ENCODE measurements around the gene CLK3. TPM values are rescaled to one million over a fixed set of nuclear protein-coding genes. Genes with fewer than 3 reads are reported as not detected.

Gene CLK3
- total RNA-seq, 4 donors from 2014 or later, result 123 to 361 (median 213) TPM

DNA sequence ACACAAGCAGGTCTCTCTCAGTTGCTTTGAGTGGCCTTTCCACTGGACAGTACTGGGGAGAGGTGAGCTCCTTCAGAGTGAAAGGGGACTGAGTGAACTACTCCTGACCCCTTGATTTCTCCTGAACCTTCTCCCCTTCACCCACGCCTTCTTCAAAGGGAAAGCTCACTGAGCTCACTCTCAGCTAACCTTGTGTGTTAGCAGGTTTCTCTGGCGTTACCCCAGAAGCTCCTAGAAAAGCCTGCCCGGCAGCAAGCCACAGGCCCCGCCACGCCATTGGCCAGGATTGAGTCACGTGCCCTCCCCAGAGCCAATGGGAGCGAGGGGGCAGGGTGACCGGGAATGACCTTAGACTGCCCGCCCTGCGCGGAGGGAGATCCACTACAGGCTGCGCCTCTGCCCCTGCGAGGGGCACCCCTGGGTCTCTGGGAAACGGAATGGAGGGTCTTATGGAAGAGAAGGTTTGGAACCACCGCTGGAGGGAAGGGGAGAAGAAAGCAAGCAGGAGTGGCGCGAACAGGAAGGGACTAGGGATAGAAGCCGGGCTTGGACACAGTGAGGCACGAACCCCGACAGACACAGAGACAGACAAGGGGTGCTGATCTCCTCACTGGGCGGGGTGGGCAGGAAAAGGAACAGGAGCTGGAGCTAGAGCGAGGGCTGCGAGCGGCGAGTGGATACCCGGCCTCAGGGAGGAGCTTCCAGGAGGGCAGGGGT lies 17.4 kb upstream of the CLK3 start:
- Histone ChIP-seq H3K27ac (peak overlapping the region; percentile 76 to 84 (median 80)), H3K4me3 (peak overlapping the region; percentile 46 to 72 (median 63)), H3K27me3 (no peaks in the 10 kb centered on the region), H3K9me3 (no peaks in the 10 kb centered on the region), H3K36me3 (peaks cover 0 to 9% (median 0%) of the 10 kb centered on the region in 3 donors), H3K4me1 (peaks cover 0 to 18% (median 3%) of the 10 kb centered on the region in 4 donors)
- peak; percentile 95 to 98 (median 97) for DNase-seq
- TF ChIP-seq, protein P1, sequence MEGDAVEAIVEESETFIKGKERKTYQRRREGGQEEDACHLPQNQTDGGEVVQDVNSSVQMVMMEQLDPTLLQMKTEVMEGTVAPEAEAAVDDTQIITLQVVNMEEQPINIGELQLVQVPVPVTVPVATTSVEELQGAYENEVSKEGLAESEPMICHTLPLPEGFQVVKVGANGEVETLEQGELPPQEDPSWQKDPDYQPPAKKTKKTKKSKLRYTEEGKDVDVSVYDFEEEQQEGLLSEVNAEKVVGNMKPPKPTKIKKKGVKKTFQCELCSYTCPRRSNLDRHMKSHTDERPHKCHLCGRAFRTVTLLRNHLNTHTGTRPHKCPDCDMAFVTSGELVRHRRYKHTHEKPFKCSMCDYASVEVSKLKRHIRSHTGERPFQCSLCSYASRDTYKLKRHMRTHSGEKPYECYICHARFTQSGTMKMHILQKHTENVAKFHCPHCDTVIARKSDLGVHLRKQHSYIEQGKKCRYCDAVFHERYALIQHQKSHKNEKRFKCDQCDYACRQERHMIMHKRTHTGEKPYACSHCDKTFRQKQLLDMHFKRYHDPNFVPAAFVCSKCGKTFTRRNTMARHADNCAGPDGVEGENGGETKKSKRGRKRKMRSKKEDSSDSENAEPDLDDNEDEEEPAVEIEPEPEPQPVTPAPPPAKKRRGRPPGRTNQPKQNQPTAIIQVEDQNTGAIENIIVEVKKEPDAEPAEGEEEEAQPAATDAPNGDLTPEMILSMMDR (IDR thresholded peaks at IDR 0.05), result no peak
- peak; percentile 68 to 75 for TF ChIP-seq POLR2A (IDR thresholded peaks at IDR 0.05)

DNA sequence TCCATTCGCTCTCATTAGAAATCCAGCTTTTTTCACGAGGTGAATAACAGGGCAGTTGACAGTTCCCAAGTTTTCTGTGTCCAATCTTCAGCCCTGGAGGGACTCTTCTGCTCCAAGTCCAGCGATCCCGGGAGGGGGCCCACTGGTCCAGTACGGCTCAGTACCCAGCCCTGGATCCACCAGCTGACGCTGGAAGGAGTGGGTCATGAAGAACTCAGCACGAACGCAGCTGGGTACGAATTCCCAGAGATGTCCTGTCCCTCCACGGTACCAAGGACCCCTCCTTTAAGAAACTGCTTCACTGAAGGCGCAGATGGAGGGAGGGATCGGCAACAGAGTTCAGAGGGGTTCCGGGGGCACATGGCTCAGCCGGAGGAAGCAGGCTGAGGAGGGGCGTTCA lies 16.5 kb upstream of the CLK3 start:
- Histone ChIP-seq H3K9me3 (no peaks in the 10 kb centered on the region), H3K27ac (peak overlapping the region in 3 of 4 donors; percentile 80 to 84 (median 81)), H3K27me3 (no peaks in the 10 kb centered on the region), H3K36me3 (no peaks in the 10 kb centered on the region), H3K4me1 (peaks cover 0 to 18% (median 3%) of the 10 kb centered on the region in 4 donors), H3K4me3 (peak overlapping the region in 3 of 4 donors; percentile 61 to 72 (median 65))
- no peak for TF ChIP-seq POLR2A (IDR thresholded peaks at IDR 0.05)
- TF ChIP-seq, protein P1 (IDR thresholded peaks at IDR 0.05), result no peak
- no peak for DNase-seq

DNA sequence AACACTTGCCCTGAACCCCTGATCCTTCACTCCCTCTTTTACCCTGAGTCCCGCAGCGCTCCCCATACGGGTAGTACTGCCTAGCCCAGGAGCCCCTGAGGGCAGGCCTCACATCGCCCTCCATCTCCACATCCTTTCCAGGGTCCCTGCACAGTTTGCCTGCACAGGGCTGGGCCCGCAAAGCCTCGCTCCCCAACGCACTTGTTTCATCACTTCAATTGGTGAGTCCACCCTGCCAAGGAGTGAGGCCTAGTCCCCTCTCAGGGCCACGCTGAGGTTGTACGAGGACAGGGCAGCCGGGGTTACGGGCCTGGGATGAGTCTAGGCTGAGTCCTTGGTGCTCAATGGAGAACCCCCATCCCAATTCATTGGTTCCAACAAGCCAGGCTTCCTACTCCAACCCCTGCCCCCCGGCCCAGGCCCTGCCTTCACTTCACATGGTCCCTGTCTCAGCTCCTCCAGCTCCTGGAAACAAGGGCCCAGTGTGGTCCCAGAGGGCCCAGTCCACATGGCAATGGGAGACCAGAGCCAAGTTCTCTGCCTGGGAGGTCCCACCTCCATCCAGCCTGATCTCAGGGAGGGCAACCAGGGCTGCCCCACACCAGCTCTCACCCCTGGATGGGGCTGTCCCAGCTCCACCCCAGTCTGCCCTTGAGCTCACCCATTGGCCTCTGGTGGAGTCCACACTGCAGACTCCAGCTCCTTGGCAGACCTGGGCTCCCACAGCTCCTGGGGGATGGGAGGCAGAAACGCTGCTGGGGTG lies 12.4 kb upstream of the CLK3 start:
- no peaks in the 10 kb centered on the region for H3K27me3 ChIP-seq
- no peaks in the 10 kb centered on the region for H3K9me3 ChIP-seq
- no peak overlapping the region for H3K4me3 ChIP-seq
- no peaks in the 10 kb centered on the region for H3K36me3 ChIP-seq
- TF ChIP-seq, protein P1 (IDR thresholded peaks at IDR 0.05), result no peak
- no peak for TF ChIP-seq POLR2A (IDR thresholded peaks at IDR 0.05)
- peaks cover 0 to 13% (median 3%) of the 10 kb centered on the region in 4 donors for H3K4me1 ChIP-seq
- DNase-seq, result no peak
- no peak overlapping the region for H3K27ac ChIP-seq

DNA sequence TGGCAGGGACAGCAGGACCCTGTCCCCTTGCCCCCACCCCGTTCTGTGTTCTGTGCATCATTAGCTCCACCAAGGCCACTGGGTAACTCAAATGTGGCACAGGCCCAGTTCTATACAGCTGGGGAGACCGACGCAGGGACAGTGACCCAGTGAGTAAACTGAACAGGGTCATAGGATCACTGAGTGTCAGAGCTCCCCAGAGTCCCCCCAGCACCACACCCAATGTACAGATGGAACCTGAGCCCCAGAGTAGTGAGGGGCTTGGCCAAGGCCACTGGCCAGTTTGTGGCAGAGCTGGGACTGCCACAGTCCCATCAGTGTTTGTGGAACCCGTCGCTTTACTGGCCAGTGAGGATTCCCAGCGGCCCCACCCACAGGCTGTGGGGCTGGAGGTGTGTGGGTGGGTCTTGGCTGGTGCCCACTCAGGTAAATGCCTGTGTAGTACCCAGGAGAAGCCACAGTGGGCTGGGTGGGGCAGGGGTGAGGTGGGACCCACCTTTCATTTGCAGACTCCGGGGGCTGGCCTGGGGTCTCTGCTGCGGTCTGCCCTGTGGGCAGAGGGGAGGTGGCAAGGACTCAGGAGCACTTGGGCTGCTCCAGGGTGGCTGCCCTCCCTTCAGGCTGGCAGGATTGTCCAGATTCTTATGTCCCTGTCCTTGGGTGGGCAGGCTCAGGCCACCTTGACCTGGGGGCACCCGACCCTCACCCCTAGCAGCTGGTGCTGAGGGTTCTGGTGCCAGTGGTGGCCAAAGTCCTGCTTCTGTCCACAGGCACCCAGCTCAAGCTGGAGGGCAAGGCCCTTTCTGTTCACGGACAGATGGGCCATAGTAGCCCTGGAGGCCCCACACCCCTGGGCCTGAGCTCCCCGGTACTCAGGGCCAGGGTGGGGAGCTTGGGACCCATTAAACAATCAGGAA lies 11.6 kb upstream of the CLK3 start:
- no peaks in the 10 kb centered on the region for H3K27me3 ChIP-seq
- H3K9me3 ChIP-seq, result no peaks in the 10 kb centered on the region
- H3K4me3 ChIP-seq, result no peak overlapping the region
- H3K36me3 ChIP-seq, result no peaks in the 10 kb centered on the region
- peaks cover 0 to 9% (median 3%) of the 10 kb centered on the region in 4 donors for H3K4me1 ChIP-seq
- no peak for DNase-seq
- TF ChIP-seq POLR2A (IDR thresholded peaks at IDR 0.05), result no peak
- TF ChIP-seq, protein P1 (IDR thresholded peaks at IDR 0.05), result no peak
- no peak overlapping the region for H3K27ac ChIP-seq

Measured in Peyer's patch (tissue), 4 donors.